ENCODE measurements around the gene EBI3.
"Not testable (repeated sequence)": the region's sequence is repeated elsewhere in the genome, so short reads cannot be mapped to it uniquely, and the experiment has no call there.

The EBI3 gene

DNA sequence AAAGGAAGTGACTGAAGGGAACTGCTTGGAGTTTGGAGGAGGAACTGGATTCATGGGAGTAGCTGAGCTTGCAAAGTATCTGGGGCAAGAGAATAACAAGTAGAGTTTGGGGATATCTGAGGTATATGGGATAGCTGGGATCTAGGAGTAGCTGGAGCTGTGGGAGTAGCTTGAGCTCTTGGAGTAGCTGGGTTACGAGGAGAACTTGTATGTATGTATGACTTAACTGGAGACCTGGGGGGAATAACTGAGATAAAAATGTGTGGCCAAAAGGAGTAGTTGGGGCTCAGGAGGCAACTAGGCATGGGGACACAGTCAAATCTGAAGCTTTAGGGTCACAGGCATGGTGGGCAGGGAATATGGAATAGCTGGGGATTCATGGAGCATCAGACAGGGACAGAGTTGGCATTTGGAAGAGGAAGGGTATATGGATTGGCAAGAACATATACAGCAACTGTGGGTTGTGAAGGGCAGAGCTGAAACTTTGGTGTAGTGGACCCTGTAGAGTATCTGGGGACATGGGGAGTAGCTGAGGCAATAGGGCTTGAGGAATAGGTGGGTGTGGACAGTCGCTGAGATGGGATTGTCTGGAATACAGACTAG lies 28.3 kb upstream of the EBI3 start:
- DNase-seq (ENCODE audit: low spot score) = no peak

DNA sequence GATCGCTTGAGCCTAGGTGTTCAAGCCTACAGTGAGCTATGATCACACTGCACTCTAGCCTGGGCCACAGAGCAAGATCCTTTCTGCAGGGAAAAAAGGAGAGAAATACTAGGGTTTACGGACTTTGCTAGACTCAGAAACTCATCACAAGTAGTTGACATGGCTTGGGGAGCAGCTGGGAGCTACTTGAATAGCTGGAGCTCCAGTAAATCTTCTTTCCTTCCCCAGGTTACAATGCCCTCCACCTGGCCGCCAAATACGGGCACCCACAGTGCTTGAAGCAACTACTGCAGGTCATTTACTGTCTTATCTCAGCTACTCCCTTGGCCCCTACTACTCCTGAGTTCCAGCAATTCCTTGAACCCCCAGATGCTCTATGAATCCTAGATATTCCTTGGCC lies 27.5 kb upstream of the EBI3 start:
- DNase-seq (ENCODE audit: low spot score) = no peak

DNA sequence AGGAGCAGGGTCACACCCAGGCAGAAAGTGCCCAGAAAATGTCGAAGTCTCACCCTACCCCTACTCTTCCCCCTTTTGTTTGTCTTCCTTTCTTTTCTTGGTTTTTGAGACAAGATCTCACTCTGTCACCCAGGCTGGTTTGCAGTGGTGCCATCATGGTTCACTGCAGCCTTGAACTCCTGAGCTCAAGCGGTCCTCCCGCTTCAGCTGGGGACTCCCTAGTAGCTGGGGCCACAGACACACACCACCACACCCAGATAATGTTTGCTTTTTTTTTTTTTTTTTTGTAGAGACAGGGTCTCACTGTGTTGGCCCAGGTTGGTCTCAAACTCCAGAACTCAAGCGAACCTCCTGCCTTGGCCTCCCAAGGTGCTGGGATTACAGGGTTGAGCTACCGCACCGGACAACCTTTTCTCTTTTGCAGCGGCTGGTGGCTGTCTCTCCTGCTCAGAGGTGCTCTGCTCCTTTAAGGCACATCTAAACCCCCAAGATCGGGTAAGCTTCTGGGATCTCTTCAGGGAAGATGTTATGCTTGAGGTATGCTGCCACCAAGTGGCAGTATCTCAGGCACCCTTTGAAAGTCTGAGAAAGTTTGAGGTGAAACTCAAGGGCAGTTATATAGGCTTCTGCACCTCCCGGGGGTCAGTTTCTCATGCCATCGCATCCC lies 22.4 kb upstream of the EBI3 start:
- DNase-seq (ENCODE audit: low spot score) = peak; percentile 63

DNA sequence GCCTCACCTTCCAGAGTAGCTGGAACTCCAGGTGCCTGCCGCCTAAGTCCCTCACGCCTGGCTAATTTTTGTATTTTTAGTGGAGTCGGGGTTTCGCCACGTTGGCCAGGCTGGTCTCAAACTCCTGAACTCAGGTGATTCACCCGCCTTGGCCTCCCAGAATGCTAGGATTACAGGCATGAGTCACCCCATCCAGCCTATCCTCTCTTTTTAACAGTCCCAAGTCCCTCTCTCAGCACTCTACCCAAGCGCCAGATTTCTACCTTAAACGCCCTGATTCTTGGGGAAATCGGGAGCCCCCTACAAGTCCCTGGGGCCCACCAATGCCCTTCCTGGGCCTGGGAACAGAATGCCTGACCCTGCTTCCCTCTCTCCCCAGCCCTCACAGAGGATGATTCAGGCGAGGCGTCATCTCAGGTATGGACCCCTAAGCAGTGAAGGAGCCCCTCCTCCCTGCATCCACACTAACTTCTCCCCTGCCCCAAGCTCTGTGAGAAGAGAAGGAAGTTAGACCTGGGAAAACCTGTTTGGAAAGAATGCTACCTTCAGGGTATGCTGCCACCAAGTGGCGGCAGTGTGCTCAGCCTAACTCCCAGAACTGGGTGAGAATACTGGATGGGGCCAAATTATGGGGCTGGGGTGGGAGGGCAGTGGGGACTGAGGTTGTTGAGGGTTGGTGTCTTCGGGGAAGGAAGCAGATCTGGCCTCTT lies 20.8 kb upstream of the EBI3 start:
- peak; percentile 65 for DNase-seq (ENCODE audit: low spot score)

DNA sequence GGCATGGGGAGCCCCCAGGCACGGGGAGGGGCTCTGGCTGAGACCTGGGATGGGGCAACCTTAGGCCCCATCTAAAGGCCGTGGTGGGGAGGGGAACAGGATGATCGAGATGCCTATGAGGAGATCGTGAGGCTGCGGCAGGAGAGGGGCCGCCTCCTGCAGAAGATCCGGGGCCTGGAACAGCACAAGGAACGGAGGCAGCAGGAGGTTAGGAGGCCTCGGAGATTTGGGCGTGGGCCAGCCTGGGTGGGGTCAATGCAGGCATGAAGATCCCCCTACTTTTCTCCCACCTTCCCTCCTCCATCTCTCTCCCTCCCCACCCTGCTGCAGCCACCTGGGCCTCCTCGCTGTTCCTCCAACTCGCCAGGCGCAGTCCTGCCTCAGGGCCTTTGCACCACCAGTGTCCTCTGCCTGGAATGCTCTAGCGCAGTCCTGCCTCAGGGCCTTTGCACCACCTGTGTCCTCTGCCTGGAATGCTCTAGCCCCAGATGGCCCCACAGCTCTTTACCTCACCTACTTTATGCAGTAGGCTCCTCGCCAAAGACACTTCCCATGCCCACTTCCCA lies 19.1 kb upstream of the EBI3 start:
- no peak for DNase-seq (ENCODE audit: low spot score)

DNA sequence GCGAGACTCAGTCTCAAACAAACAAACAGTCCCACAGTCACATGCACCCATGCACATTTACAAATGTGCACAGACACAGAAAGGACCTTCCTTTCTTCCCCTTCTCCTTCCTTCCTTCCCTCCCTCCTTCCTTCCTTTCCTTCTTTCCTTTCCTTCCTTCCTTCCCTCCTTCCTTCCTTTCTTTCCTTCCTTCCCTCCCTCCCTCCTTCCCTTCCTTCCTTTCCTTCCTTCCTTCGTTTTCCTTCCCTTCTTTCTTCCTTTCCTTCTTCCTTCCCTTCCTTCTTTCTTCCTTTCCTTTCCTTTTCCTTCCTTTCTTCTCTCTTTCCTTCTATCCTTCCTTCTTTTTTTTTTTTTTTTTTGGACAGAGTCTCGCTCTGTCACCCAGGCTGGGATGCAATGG lies 16.2 kb upstream of the EBI3 start:
- DNase-seq (ENCODE audit: low spot score) = no peak

DNA sequence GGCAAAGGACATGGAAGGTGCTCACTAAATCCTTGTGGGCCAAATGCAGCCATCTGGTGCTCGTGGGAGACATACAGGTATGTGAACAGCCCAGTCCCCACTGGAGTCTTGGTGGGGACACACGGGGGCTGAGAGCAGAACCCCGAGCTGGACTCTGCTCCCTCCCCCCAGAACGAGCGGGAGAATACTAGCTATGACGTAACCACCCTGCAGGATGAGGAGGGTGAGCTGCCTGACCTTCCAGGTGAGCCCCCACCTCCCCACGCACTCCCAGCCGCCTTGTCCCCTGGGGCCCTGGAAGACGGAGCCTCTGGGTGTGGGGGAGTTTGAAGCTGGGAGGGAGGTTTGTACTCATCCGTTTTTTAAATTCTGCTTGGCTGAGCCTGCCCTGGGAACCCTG lies 13.5 kb upstream of the EBI3 start:
- no peak for DNase-seq (ENCODE audit: low spot score)

DNA sequence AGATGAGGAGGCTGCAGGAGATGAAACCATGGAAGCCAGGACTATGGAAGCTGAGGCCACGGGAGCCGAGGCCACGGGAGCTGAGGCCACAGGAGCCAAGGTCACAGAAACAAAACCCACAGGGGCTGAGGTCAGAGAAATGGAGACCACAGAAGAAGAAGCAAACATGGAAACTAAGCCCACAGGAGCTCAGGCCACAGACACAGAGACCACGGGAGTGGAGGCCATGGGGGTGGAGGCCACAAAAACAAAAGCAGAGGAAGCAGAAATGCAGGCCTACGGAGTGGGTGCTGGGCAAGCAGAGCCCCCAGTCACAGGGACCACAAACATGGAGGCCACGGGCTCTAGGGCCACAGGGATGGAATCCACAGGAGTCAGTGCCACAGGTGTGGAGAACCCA lies 12.5 kb upstream of the EBI3 start:
- DNase-seq (ENCODE audit: low spot score) = no peak

DNA sequence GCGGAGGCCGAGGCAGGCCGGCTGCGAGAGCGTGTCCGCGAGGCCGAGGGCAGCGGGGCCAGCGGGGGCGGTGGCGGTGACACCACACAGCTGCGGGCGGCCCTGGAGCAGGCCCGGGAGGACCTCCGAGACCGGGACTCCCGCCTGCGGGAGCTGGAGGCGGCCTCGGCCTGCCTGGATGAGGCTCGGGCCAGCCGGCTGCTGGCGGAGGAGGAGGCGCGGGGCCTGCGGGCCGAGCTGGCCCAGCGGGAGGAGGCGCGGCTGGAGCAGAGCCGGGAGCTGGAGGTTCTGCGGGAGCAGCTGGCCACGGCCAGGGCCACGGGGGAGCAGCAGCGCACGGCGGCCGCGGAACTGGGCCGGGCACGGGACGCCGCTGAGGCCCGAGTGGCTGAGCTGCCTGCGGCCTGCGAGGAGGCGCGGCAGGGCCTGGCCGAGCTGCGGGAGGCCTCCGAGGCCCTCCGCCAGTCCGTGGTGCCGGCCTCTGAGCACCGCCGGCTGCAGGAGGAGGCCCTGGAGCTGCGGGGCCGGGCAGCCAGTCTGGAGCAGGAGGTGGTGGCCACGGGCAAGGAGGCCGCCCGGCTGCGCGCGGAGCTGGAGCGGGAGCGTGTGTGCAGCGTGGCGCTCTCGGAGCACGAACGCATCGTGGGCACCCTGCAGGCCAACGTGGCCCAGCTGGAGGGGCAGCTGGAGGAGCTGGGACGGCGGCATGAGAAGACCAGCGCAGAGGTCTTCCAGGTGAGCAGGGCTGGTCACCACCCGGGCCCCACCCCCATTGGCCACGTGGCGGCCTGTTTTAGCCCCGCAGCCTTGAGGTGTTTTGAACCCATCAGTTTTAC lies 11.7 kb upstream of the EBI3 start:
- DNase-seq (ENCODE audit: low spot score) = no peak

DNA sequence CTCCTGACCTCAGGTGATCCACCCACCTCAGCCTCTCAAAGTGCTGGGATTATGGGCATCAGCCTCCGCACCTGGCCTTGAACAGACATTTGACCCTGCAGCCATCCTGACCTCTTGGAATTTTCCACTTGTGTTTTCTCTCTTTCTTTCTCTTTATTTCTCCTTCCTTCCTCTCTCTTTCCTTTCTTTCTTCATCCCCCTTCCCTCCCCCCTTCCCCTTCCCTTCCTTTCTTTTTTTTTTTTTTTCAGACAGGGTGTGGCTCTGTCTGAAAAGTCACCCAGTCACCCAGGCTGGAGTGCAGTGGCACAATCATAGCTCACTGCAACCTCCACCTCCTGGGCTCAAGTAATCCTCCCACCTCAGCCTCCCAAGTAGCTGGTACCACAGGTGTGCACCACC lies 10.8 kb upstream of the EBI3 start:
- not testable (repeated sequence) for DNase-seq (ENCODE audit: low spot score)

DNA sequence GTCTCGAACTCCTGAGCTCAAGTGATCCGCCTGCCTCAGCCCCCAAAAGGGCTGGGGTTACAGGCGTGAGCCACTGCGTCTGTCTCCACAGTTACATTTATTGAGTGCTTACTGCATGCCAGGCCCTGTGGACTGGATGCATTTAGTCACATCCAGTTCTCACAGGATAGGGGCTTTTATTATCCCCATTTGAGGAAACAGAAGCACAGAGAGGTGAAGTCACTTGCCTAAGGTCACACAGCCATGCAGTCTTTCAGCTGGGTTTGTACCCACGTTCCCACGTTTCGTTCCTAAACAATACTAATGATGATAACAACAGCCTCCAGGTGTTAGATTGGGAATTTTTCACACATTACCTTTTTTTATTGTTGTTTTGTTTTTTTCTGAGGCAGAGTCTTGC lies 9.1 kb upstream of the EBI3 start:
- no peak for DNase-seq (ENCODE audit: low spot score)

DNA sequence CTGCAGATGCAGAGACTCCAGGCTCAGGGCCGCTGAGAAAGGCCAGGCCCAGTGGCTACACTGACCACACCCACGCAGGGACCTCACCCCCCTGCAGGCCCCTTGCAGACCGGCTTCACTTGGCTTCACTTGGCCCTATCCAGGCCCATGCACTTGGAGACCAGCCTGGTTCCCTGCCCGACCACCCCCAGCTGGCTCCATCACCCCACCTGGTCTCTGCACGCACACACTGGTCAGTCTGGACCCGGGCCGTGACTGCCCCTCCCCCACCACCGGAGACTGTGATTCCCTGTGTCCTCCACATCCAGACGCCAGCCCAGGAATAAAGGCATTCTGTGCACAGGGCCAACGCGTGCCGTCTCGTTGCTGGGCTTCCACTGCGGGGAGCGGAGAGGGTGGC lies 4.9 kb upstream of the EBI3 start:
- DNase-seq (ENCODE audit: low spot score) = no peak

DNA sequence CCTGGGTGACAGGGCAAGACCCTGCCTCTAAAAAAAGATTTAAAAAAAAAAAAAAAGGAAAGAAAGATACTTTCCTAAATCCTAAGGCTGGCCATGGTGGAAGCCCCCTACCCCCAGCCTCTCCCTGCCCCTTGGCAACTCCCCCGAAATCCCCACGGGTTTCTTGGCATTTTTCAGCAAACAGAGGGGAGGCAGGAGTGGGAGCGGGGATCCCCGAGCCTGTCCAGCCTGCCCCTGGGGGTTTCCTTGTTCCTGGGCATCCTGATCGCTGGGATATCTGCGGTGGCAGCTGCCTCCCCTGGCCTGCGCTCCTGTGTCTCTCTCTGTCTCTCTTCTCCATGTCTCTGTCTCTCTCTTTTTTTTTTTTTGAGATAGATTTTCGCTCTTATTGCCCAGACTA lies 3.4 kb upstream of the EBI3 start:
- no peak for DNase-seq (ENCODE audit: low spot score)

DNA sequence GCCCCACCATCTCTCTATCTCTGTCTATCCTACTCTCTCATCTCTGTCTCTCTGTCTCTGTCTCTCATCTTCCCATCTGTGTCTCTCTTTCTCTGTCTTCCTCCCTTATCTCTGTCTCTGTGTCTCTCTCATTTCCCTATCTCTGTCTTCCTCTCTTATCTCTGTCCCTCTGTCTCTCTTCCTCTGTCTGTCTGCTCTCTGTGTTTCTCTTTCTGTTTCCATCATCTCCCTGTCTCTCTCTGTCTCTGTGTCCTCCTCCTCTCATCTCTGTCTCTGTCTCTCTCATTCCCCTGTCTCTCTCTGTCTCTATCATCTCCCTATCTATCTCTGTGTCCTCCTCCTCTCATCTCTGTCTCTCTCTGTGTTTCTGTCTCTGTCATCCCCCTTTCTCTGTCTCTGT lies 1.6 kb upstream of the EBI3 start:
- DNase-seq (ENCODE audit: low spot score) = no peak

DNA sequence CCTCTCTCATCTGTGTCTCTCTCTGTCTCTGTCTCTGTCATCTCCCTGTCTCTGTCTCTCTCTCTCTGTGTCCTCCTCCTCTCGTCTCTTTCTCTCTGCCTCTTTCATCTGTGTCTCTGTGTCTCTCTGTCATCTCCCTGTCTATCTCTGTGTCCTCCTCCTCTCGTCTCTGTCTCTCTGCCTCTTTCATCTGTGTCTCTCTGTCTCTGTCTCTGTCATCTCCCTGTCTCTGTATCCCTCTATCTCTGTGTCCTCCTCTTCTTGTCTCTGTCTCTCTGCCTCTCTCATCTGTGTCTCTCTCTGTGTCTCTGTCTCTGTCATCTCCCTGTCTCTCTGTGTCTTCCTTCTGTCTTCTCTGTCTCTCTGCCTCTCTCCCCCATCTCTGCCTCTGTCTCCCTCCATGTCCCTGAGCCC lies 551 bp upstream of the EBI3 start:
- no peak for DNase-seq (ENCODE audit: low spot score)

DNA sequence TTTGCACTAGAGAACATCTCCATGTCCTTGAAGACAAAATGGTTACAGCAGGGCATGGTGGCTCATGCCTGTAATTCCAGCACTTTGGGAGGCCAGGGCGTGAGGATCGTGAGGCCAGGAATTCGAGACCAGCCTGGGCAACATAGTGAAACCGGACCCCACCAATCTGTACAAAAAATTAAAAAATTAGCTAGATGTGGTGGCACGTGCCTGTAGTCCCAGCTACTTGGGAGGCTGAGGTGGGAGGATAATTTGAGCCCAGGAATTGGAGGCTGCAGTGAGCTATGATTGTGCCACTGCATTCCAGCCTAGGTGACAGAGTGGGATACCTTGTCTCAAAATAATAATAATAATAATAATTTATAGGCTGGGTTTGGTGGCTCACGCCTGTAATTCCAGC lies 914 bp downstream of the EBI3 start:
- not testable (repeated sequence) for DNase-seq (ENCODE audit: low spot score)

DNA sequence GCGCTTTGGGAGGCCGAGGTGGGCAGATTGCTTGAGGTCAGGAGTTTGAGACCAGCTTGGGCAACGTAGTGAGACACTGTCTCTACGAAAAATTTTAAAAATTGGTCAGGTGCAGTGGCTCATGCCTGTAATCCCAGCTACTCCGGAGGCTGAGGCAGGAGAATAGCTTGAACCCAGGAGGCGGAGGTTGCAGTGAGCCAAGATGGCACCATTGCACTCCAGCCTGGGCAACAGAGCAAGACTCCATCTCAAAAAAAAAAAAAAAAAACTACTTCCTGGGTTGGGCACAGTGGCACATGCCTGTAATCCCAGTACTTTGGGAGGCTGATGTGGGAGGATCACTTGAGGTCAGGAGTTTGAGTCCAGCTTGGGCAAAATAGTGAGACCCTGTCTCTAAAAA lies 2.2 kb downstream of the EBI3 start:
- DNase-seq (ENCODE audit: low spot score) = not testable (repeated sequence)

DNA sequence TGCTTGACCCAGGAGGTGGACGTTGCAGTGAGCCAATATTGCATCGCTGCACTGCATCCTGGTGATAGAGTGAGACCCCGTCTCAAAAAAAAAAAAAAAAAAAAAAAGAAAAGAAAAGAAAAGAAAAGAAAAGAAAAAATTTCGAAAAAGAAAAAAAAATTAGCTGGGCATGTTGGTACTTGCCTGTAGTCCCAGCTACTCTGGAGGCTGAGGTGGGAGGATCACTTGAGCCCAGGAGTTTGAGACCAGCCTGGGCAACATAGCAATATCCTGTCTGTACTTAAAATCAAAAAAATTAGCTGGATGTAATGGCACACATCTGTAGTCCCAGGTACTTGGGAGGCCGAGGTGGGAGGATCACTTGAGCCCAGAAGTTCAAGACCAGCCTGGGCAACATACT lies 2.8 kb downstream of the EBI3 start:
- DNase-seq (ENCODE audit: low spot score) = not testable (repeated sequence)

DNA sequence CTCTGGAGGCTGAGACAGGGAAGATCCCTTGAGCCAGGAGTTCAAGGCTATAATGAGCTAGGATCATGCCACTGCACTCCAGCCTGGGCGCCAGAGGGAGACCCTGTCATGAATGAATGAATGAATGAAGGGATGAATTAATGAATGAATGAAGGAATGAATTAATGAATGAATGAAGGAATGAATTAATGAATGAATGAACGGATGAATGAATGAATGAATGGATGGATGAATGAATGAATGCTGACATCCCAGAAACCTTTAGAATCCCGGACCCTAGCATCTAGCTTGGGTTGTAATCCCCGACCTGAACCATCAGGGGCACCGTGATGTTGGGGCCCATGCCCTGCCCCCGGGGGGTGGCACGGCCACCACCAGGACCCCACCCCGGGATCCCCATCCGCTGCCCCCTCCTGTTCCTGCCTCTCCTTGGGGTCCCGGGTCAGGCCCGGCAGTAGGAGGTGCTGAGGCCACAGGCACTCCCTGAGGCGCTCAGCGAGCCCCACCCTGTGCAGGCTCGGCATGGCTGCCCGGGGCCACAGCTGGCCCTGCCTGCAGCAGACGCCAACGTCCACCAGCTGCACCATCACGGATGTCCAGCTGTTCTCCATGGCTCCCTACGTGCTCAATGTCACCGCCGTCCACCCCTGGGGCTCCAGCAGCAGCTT lies 3.4 kb downstream of the EBI3 start:
- DNase-seq (ENCODE audit: low spot score) = no peak

DNA sequence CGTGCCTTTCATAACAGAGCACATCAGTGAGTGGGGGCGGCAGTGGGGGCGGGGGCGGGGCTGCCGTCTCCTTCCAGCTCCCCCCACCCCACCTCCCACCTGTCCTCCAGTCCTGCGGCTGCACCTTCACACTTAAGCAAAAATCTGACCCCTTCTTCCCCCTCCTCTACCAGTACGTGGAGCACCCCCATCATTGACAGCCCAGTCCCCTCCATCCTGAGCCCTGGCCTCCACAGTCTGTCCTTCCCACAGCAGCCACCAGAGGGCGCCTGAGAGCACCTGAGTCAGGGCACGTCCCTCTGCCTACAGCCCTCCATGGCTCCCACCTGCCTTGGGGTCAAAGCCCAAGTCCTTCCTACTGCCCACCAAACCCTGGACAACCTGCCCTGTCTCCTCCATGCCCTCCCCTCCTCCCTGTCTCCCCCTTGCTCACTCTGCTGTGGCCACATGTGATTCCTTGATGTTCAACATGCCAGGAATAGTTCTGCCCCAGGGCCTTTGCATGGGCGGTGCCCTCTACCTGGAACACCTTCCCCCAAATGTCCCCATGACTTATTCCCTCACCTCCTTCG lies 4.0 kb downstream of the EBI3 start:
- DNase-seq (ENCODE audit: low spot score) = no peak

DNA sequence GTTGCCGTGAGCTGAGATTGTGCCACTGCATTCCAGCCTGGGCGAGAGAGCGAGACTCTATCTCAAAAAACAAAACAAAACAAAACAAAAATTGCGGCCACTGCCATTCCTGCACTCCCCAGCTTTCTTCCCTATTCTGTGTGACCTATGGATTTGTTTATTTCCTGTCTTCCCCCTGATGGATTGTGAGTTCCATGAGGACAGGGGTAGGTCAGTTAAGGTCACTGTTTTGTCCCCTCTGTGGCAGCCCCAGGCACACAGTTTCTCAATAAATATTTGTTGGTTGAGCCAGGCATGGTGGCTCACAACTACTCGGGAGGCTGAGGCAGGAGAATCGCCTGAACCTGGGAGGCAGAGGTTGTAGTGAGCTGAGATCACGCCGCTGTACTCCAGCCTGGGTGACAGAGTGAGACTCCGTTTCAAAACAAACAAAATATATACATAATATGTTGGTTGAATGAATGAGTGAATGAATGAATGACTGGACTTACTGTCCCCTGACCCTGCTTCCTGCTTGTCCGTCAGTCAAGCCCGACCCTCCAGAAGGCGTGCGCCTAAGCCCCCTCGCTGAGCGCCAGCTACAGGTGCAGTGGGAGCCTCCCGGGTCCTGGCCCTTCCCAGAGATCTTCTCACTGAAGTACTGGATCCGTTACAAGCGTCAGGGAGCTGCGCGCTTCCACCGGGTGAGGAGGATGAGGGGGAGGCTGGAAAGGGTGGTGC lies 5.0 kb downstream of the EBI3 start:
- no peak for DNase-seq (ENCODE audit: low spot score)

Data from GM03348 (cell line).